IPS DF 4.7 (cell line): ENCODE measurements around the gene ANGPTL8.

Experiments used
- DNase-seq: peaks from one replicate; pipeline ENCODE4 v3.0.0-alpha.2; 2013; ENCODE audit warnings: low spot score; ENCODE audit errors: extremely low read depth

The ANGPTL8 gene

GRCh38 chr19:11203194-11204075, 36.0 kb upstream of the ANGPTL8 start:
- no peak for DNase-seq

DNA sequence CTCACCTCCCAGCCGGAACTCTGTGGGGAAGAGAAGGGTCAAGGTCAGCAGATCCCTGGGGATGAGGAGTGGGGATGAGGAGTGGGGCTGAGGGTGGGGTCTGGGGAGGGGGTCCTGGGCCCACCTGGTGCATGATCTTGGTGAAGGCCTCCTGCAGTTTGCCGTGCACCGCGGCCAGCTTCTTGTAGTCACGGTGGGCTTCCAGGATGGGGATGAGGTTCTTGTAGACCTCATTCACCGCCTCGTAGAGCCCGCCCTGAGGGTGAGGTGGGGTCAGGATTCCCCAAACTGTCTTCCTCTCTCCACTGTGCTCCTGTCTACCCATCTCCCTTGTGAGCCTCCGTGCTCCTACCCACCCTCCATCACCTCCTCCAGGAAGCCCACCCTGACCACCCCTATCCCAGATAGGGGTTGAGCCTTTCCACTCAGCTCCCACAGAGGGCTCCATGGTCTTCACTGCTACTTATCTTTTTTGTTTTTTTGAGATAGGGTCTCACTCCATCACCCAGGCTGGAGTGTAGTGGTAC, 35.3 kb upstream of the ANGPTL8 start:
- no peak for DNase-seq

- DNase-seq: no peak
Measured at GRCh38 chr19:11204943-11205349, 34.5 kb upstream of the ANGPTL8 start.

DNA sequence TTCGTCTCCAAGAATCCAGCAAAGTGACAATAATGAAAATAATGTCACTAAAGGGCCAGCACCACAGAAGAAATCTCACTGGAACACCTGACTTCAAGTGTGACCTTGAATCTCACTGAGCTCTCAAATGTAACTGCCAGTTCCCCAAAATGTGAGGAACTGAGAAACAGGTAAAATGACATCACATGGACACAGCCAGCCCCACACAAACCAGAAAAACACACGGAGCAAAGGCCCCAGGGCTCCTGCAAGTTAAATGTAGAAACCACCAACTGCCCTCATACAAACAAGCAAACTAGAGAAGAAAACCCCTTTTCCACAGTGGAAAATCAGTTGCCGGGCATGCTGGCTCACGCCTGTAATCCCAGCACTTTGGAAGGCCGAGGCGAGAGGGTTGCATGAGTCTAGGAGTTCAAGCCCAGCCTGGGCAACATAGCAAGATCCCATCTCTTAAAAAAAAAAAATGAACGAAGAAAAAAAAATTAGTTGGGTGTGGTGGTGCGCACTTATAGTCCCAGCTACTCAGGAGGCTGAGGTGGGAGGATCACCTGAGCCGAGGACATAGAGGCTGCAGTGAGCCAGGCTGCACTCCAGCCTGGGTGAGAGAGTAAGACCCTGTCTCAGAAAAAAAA, 33.4 kb upstream of the ANGPTL8 start:
- no peak for DNase-seq

DNA sequence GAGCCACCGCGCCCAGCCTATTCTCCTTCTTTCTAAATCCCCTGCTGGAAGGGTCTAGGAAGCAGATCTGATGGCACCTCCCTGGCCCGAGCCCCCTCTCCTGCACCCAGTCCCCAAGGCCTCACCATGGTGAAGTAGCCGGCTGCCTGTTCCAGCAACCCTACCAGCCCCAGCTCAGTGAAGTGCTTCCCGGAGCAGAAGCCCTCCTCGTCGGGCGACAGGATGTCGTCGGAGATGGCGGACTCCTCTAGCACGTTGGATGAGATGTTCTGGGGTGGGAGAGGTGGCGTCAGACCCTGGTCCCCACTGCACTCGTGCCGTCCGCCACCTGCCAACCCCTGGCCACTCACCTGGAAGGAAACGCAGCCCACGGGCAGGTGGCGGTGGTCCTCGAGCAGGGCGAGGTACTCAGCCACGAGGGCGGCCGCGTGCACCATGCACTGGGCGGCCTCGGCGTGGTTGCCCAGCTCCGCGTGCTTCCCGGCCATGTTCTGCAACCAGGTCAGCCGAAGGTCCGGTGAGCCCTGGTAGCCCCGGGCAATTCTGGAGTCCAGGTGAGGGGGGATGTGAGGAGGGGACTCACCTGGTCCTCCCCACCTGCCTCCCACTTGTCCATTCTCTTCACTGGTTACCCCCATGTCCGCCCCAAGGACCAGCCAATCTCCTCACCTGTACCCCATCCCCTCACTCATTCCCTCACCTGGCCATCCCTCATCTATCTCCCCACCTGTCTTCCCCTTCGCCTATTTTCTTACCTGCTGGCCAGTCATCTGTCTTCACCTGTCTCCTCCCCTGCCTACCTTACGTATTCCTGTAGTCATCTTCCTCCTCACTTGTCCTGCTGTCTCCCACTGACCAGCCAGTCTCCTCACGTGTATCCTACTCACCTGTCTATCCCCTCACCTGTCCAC, 30.6 kb upstream of the ANGPTL8 start:
- DNase-seq: no peak

GRCh38 chr19:11209839-11210655, 29.4 kb upstream of the ANGPTL8 start:
- DNase-seq: no peak

DNA sequence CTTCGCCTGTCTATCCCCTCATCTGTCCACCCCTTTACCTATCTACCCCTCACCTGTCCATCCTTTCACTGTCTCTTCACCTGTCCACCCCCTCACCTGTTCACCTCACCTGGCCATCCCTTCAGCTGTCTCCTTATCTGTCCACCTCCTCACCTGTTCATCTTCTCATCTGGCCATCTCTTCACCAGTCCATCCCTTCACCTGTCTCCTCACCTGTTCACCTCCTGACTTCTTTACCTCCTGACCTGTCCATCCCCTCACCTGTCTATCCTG, 28.8 kb upstream of the ANGPTL8 start:
- no peak for DNase-seq

- DNase-seq: no peak
Measured at GRCh38 chr19:11214387-11214786, 25.0 kb upstream of the ANGPTL8 start.

- DNase-seq: no peak
Measured at GRCh38 chr19:11221082-11221598, 18.3 kb upstream of the ANGPTL8 start.

DNA sequence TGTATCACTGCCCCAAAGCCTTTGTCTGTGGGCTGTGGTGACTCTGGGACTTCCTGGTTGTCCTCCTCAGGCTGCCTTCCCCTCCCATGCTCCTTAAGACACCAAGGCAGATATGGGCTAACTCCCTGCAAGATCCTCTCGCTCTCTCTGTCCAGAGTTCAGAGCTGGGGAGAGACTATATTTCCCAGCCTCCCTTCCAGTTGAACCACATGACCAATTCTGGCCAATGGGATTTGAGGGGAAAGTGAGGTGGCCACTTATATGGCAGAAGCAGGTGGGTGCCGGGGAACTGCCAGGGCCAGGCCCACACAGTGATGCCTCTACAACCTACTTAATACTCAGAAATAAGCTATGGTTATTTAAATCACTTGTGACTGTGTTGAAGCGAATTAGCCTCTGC, 16.2 kb upstream of the ANGPTL8 start:
- no peak for DNase-seq

DNA sequence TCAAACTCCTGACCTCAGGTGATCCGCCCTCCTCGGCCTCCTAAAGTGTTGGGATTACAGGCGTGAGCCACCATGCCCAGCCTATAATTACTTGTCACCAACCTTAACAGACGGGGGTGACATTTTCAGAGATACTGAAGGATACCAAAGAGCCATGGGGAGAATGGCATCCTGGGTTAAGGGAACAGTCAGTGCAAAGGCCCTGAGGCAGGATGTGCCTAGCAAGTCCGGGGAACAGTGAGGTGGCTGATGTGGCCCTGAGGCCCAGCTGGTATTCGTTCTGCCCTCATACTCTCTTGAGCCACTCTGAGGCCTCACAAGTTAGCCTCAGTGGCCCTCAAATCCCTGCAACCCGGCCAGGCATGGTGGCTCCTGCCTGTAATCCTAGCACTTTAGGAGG, 15.0 kb upstream of the ANGPTL8 start:
- no peak for DNase-seq

- no peak for DNase-seq
Measured at GRCh38 chr19:11225172-11225571, 14.2 kb upstream of the ANGPTL8 start.

DNA sequence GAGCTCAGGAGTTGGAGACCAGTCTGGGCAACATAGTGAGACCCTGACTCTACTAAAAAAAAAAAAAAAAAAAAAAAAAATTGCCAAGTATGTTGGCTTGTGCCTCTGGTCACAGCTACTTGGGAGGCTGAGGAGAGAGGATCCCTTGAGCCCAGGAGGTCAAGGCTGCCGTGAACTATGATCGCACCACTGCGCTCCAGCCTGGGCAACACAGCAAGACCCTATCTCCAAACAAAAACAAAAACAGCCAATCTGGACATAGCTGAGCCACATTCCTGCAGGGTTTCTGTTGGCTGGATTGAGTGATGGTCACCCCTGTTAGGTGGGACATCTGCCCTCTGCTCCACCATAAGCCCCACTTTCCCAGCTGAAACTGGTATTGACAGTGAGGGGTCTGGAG, 13.6 kb upstream of the ANGPTL8 start:
- DNase-seq: no peak

- DNase-seq: no peak
Measured at GRCh38 chr19:11226716-11227166, 12.7 kb upstream of the ANGPTL8 start.

DNA sequence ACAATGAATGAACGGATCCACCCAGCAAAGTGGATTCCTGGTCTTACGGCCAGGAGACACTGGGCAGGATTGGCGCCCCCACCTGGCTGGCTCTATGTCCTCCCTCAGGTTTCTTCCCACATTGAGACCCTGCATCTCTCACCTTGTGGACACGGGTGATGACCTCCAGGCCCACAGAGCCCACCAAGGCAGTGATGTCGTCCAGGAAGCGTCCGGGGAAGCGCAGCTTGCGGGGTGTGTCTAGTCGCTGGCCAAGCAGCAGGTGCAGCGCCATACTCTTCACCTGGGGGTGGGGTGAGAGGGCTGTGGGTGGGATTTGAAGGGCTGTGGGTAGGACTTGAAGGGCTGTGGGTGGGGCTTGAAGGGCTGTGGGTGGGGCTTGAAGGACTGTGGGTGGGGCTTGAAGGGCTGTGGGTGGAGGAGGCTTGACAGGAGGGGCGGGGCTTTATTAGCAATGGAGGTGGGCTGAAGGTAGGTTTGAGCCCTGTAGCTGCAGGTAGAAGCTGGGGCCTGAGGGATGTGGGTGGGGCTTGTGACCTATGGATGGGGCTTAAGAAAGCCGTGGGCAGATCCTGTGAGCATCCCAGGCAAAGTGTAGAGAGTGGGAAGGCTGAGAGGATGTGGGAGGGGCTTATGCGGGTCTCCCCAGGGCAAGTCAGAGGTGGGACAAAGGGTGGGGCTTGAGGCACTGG, 12.1 kb upstream of the ANGPTL8 start:
- DNase-seq: peak; percentile 78

DNA sequence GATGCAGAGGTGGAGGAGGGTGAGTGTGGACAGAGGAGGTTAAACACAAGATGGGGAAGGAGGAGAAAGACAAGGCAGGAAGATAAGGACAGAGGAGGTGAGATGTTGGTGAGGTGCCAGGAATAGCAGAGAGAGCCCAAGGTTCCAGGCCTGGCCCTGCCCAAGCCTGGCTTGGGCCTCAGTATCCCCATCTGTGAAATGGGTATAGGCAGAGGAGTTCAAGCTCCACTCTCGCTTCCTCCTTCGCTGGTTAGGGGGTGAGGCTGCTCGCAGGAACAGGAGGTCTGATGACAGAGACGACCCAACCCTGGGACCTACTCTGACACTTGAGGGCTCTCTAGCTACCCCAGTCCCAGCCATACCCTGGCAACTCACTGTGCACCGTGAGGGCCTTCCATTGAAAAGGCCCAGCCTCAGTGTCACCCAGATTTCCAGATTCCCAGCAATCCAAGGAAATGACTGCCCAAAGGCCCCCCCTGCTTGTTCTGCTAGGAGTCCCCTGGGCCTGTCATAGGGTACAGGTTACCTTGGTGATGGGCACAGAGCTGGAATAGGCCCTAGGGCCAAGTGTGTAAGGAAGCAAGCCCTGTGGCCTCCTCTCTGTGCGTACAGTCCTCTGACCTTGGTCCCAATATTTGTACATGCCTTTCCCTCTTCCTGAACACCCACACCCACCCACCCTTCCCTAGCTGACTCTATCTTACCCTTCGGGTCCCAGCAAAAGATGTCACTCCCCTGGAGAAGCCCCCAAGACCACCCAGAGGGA, 8.6 kb upstream of the ANGPTL8 start:
- no peak for DNase-seq

GRCh38 chr19:11232555-11232954, 6.9 kb upstream of the ANGPTL8 start:
- DNase-seq: no peak

DNA sequence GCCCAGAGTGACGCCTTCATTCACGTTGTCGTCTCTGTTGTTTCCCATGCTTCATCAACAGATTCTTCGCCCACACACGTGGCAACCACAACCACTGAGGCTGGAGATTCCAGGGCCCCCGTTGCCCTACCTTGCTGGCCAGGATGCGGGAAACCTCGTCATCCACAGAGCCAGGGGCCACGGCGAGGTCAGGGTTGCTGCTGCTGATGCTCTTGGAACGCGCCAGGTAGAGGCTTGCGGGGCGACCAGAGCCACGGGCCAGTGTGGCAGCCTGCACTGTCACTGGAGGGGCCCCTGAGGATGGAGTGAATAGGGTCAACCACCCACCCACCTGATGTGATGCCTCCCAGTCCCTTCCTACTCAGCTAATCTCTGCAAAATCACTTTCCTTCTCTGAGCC, 6.3 kb upstream of the ANGPTL8 start:
- DNase-seq: no peak

GRCh38 chr19:11234486-11235075, 4.8 kb upstream of the ANGPTL8 start:
- no peak for DNase-seq
